DND-41 (cell line): ENCODE measurements around the gene DTX2.

Source experiments
- EZH2 ChIP-seq: IDR thresholded peaks from 3 replicates; pipeline ENCODE4 v1.6.1; 2012; ENCODE audit warnings: borderline replicate concordance, low read depth, mild to moderate bottlenecking, moderate library complexity, low read length, inconsistent platforms; ENCODE audit not compliant: severe bottlenecking
- TF ChIP-seq, protein P1 (sequence below): IDR thresholded peaks from 2 replicates; pipeline ENCODE4 v1.5.1; 2012; ENCODE audit warnings: borderline replicate concordance, low read length, moderate library complexity, mild to moderate bottlenecking; ENCODE audit not compliant: poor library complexity, severe bottlenecking; ENCODE audit errors: extremely low read depth

DNA sequence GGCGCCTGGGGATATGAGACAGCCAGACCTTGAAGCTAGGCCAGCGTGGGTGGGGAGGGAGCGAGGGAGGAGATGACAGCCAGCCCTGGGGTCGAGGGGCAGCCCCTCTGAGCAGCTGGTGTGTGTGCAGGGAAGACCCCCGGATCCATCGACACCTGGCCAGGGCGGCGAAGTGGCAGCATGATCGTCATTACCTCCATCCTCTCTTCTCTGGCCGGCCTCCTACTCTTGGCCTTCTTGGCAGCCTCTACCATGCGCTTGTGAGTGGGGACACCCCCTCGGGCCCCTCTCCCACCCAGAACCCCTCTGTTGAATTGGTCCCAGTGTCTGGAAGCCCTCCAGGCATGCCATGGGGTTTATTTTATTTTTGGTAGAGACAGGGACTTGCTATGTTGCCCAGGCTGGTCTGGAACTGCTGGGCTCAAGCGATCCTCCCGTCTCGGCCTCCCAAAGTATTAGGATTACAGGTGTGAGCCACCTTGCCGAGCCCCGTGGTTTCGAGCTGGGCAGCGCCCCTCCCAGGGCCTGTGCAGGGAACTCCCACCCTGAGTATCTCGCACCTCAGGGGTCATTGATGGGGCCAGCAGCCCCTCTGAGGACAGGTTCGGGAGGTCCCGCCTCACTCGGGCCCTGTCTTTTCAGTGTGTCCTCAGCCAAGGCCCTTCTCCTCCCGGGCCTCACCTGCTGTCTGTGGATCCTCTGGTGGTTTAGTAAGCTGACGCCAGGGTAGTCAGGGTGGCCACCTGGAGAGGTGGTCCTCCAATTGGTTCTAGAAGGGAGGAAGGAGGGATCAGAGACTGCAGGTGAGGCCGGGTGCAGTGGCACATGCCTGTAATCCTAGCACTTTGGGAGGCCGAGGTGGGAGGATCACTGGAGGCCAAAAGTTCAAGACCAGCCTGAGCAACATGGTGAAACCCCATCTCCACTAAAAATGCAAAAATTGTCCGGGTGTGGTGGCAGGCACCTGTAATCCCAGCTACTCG is 52.6 kb downstream of the DTX2 start:
- TF ChIP-seq, protein P1, sequence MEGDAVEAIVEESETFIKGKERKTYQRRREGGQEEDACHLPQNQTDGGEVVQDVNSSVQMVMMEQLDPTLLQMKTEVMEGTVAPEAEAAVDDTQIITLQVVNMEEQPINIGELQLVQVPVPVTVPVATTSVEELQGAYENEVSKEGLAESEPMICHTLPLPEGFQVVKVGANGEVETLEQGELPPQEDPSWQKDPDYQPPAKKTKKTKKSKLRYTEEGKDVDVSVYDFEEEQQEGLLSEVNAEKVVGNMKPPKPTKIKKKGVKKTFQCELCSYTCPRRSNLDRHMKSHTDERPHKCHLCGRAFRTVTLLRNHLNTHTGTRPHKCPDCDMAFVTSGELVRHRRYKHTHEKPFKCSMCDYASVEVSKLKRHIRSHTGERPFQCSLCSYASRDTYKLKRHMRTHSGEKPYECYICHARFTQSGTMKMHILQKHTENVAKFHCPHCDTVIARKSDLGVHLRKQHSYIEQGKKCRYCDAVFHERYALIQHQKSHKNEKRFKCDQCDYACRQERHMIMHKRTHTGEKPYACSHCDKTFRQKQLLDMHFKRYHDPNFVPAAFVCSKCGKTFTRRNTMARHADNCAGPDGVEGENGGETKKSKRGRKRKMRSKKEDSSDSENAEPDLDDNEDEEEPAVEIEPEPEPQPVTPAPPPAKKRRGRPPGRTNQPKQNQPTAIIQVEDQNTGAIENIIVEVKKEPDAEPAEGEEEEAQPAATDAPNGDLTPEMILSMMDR: no peak
- TF ChIP-seq EZH2: no peak
